Epidermal melanocyte (primary cell): ENCODE measurements around the gene KCNMA1.
A peak's percentile ranks its signal among the peaks of the same experiment; 100 is the strongest.

Source experiments
- DNase-seq: peaks from one replicate; pipeline ENCODE4 v3.0.0; 2011; ENCODE audit warnings: low spot score; ENCODE audit not compliant: insufficient read length

Gene KCNMA1

GRCh38 chr10:77226853-77227565 lies 410.6 kb downstream of the KCNMA1 start:
- DNase-seq = no peak

- DNase-seq = no peak
These were observed 411.2 kb downstream of the KCNMA1 start for GRCh38 chr10:77226452-77226851.

GRCh38 chr10:77226020-77226419 lies 411.6 kb downstream of the KCNMA1 start:
- no peak for DNase-seq

GRCh38 chr10:77223526-77224460 lies 413.8 kb downstream of the KCNMA1 start:
- DNase-seq = no peak

GRCh38 chr10:77220150-77220549 lies 417.5 kb downstream of the KCNMA1 start:
- no peak for DNase-seq

GRCh38 chr10:77219046-77219445 lies 418.6 kb downstream of the KCNMA1 start:
- no peak for DNase-seq

- DNase-seq = no peak
These were observed 422.8 kb downstream of the KCNMA1 start for GRCh38 chr10:77214799-77215198.

GRCh38 chr10:77212632-77213031 lies 425.0 kb downstream of the KCNMA1 start:
- DNase-seq = no peak

- no peak for DNase-seq
These were observed 427.0 kb downstream of the KCNMA1 start for GRCh38 chr10:77210645-77211044.

GRCh38 chr10:77208684-77209256 lies 428.8 kb downstream of the KCNMA1 start:
- DNase-seq = no peak

- DNase-seq = no peak
These were observed 429.8 kb downstream of the KCNMA1 start for GRCh38 chr10:77207828-77208185.

GRCh38 chr10:77207182-77207827 lies 430.3 kb downstream of the KCNMA1 start:
- no peak for DNase-seq

GRCh38 chr10:77205135-77205534 lies 432.5 kb downstream of the KCNMA1 start:
- no peak for DNase-seq

- no peak for DNase-seq
These were observed 433.4 kb downstream of the KCNMA1 start for GRCh38 chr10:77204171-77204570.

GRCh38 chr10:77202857-77203256 lies 434.8 kb downstream of the KCNMA1 start:
- no peak for DNase-seq

GRCh38 chr10:77201135-77202106 lies 436.2 kb downstream of the KCNMA1 start:
- no peak for DNase-seq

- DNase-seq = no peak
These were observed 440.1 kb downstream of the KCNMA1 start for GRCh38 chr10:77197544-77197943.

GRCh38 chr10:77196614-77197013 lies 441.0 kb downstream of the KCNMA1 start:
- DNase-seq = no peak

GRCh38 chr10:77195101-77195500 lies 442.5 kb downstream of the KCNMA1 start:
- DNase-seq = peak; percentile 25

- DNase-seq = no peak
These were observed 444.6 kb downstream of the KCNMA1 start for GRCh38 chr10:77193001-77193400.

GRCh38 chr10:77192402-77192801 lies 445.2 kb downstream of the KCNMA1 start:
- DNase-seq = no peak
